ENCODE measurements around the gene TKTL1.
"Not testable (repeated sequence)": the region's sequence is repeated elsewhere in the genome, so short reads cannot be mapped to it uniquely, and the experiment has no call there.

Gene TKTL1

GRCh38 chrX:154295664-154296310 is at the start of gene TKTL1:
TSS of gene TKTL1 (plus strand) at chrX:154295795. CDS start at chrX:154295860, 65 bp downstream.
- no peak for DNase-seq

GRCh38 chrX:154247377-154248045 is 48.1 kb upstream of the TKTL1 start:
- DNase-seq: not testable (repeated sequence)

GRCh38 chrX:154248076-154248475 is 47.5 kb upstream of the TKTL1 start:
- DNase-seq: not testable (repeated sequence)

- not testable (repeated sequence) for DNase-seq
These were observed 38.3 kb upstream of the TKTL1 start, which contains the start of gene OPN1MW3 for GRCh38 chrX:154257282-154257681. TSS of gene OPN1MW3 (plus strand) at chrX:154257582. CDS start at chrX:154257620, 38 bp downstream.

- DNase-seq: not testable (repeated sequence)
These were observed 36.9 kb upstream of the TKTL1 start for GRCh38 chrX:154258711-154259110.

GRCh38 chrX:154263072-154263471 is 32.5 kb upstream of the TKTL1 start:
- DNase-seq: not testable (repeated sequence)

GRCh38 chrX:154269245-154269644 is 26.4 kb upstream of the TKTL1 start:
- DNase-seq: not testable (repeated sequence)

GRCh38 chrX:154284489-154285338 is 10.9 kb upstream of the TKTL1 start:
- not testable (repeated sequence) for DNase-seq

- DNase-seq: not testable (repeated sequence)
These were observed 9.2 kb upstream of the TKTL1 start for GRCh38 chrX:154286406-154286805.

GRCh38 chrX:154294791-154295574 is 612 bp upstream of the TKTL1 start, which contains the start of gene TEX28:
TSS of gene TEX28 (minus strand) at chrX:154295124. CDS start at chrX:154292117, 3,007 bp downstream.
- no peak for DNase-seq

GRCh38 chrX:154296731-154297130 is 1.1 kb downstream of the TKTL1 start:
- DNase-seq: no peak

GRCh38 chrX:154298312-154298711 is 2.7 kb downstream of the TKTL1 start:
- no peak for DNase-seq

- no peak for DNase-seq
These were observed 5.2 kb downstream of the TKTL1 start for GRCh38 chrX:154300816-154301215.

GRCh38 chrX:154302998-154303397 is 7.4 kb downstream of the TKTL1 start:
- not testable (repeated sequence) for DNase-seq

- peak in 1 of 14 donors; percentile 26 for DNase-seq
These were observed 7.9 kb downstream of the TKTL1 start for GRCh38 chrX:154303476-154303875.

GRCh38 chrX:154304846-154305245 is 9.3 kb downstream of the TKTL1 start:
- no peak for DNase-seq

- no peak for DNase-seq
These were observed 10.1 kb downstream of the TKTL1 start for GRCh38 chrX:154305541-154306205.

GRCh38 chrX:154307202-154307601 is 11.6 kb downstream of the TKTL1 start:
- no peak for DNase-seq

GRCh38 chrX:154308108-154308946 is 12.7 kb downstream of the TKTL1 start:
- peak in 6 of 14 donors; percentile 4 to 31 (median 15) for DNase-seq

GRCh38 chrX:154309041-154309775 is 13.6 kb downstream of the TKTL1 start:
- no peak for DNase-seq

All from C1 segment of cervical spinal cord (tissue), 14 donors.